Breast epithelium (tissue), 3 donors: Measurements from ENCODE around the gene MACROD2.
"Not testable (repeated sequence)": the region's sequence is repeated elsewhere in the genome, so short reads cannot be mapped to it uniquely, and the experiment has no call there.

ENCODE experiments used
- POLR2A ChIP-seq: fragments of 450-650 bp; IDR thresholded peaks from one replicate; pipeline ENCODE4 v1.6.1; 2016; ENCODE audit warnings: antibody characterized with exemption, mild to moderate bottlenecking, moderate library complexity
- POLR2AphosphoS5 ChIP-seq, 3 donors: sonication (generic); formaldehyde crosslinking; IDR thresholded peaks; one replicate each; pipeline ENCODE4 v1.6.1; 2017; ENCODE audit warnings: antibody characterized with exemption in 3 of 3
- TF ChIP-seq, protein P1 (sequence below), 3 donors: fragments of 450-650 bp; IDR thresholded peaks; one replicate each; pipeline ENCODE4 v1.5.1; 2016 to 2017; ENCODE audit warnings: antibody characterized with exemption in 3 of 3, mild to moderate bottlenecking in 3 of 3, moderate library complexity in 3 of 3

DNA sequence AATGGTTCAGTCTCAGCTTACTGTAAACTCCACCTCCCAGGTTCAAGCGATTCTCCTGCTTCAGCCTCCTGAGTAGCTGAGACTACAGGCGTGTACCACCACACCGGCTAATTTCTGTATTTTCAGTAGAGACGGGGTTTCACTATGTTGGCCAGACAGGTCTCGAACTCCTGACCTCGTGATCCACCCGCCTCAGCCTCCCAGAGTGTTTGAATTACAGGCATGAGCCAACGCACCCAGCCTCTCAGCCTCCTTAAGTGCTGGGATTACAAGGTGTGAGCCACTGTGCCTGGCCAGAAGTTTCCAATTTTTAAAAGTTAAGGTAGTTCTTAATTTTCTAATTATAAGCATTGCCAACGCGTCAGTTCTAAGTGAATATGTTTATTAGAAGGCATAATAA, 1202.7 kb downstream of the MACROD2 start:
- TF ChIP-seq, protein P1, sequence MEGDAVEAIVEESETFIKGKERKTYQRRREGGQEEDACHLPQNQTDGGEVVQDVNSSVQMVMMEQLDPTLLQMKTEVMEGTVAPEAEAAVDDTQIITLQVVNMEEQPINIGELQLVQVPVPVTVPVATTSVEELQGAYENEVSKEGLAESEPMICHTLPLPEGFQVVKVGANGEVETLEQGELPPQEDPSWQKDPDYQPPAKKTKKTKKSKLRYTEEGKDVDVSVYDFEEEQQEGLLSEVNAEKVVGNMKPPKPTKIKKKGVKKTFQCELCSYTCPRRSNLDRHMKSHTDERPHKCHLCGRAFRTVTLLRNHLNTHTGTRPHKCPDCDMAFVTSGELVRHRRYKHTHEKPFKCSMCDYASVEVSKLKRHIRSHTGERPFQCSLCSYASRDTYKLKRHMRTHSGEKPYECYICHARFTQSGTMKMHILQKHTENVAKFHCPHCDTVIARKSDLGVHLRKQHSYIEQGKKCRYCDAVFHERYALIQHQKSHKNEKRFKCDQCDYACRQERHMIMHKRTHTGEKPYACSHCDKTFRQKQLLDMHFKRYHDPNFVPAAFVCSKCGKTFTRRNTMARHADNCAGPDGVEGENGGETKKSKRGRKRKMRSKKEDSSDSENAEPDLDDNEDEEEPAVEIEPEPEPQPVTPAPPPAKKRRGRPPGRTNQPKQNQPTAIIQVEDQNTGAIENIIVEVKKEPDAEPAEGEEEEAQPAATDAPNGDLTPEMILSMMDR (IDR thresholded peaks at IDR 0.05) = not testable (repeated sequence)
- not testable (repeated sequence) for TF ChIP-seq POLR2A; POLR2AphosphoS5 (IDR thresholded peaks at IDR 0.05)
